ENCODE data around the gene NDUFA8. TPM values are rescaled to one million over a fixed set of nuclear protein-coding genes. Genes with fewer than 3 reads are reported as not detected.

NDUFA8 gene
- total and polyA plus RNA-seq, 10 of the 15 experiments (the other 5 are each of a cell fraction or from before 2014, with no cell fraction given) = 44.9 to 159 (median 90.8) TPM

GRCh38 chr9:122130837-122131236 is 28.7 kb downstream of the NDUFA8 start:
- RAD21 ChIA-PET (ENCODE audit: unreplicated experiment) = no interaction called here
- in situ Hi-C loops (cut with MboI) = no loop called here

GRCh38 chr9:122129969-122130368 is 29.6 kb downstream of the NDUFA8 start:
- H3K4me3 ChIP-seq = no peak overlapping the region
- DNase-seq (ENCODE audit: low read depth, low spot score) (no peak), ATAC-seq (no peak), FAIRE-seq (no peak)
- H2AFZ ChIP-seq (ENCODE audit: control insufficient read depth, low read depth, low read length) = no peak overlapping the region
- no peak overlapping the region for H3K27ac ChIP-seq (ENCODE audit: control insufficient read depth, insufficient read depth)
- no TSS peak for BruUV-seq (replicated peaks)
- in situ Hi-C loops (cut with MboI) (loop anchor here (10.0 kb wide), 1 partner anchor 325 kb away; no protein-coding TSS in a partner anchor), intact Hi-C loops (cut with micrococcal nuclease; ENCODE audit: unreplicated experiment) (loop anchor here (10.0 kb wide), 1 partner anchor 585 kb away; no protein-coding TSS in a partner anchor)
- H3K36me3 ChIP-seq (ENCODE audit: control insufficient read depth in 2 of 2, insufficient read depth in 2 of 2, low read length in 1 of 2) = no peaks in the 10 kb centered on the region
- H3K79me2 ChIP-seq (ENCODE audit: control insufficient read depth, insufficient read depth, low read length) = no peaks in the 10 kb centered on the region
- no peaks in the 10 kb centered on the region for H3K9me3 ChIP-seq (replicated peaks; ENCODE audit: control insufficient read depth, insufficient read depth, low read length)
- 54% methylated on average over 2 of the region's 2 CpGs for WGBS (ENCODE audit: insufficient coverage, insufficient replicate concordance, low lambda C conversion rate, missing lambda C conversion rate)
- CTCF ChIA-PET = interaction anchor here (1.5 kb wide), 1 partner anchor 220 kb away, joined by 3 read pairs; no protein-coding TSS in a partner anchor
- no peak for TF ChIP-seq SKIL (IDR thresholded peaks at IDR 0.05; ENCODE audit: low read depth, poor library complexity, severe bottlenecking)
- no peak for TF ChIP-seq GATAD2B (conservative IDR thresholded peaks at IDR 0.05; ENCODE audit: low read depth)
- no peak for TF ChIP-seq ATF7 (IDR thresholded peaks at IDR 0.05; ENCODE audit: low read depth)
- no peak for TF ChIP-seq RB1 (IDR thresholded peaks at IDR 0.05; ENCODE audit: borderline replicate concordance)
- SMC1A ChIA-PET (ENCODE audit: uncharacterized antibody, unreplicated experiment) = interaction anchor here (0.8 to 1.4 kb wide), 2 partner anchors 31 to 221 kb away, joined by 4 to 5 read pairs; no protein-coding TSS in a partner anchor
- H3K4me1 ChIP-seq (ENCODE audit: control insufficient read depth, insufficient read depth, low read length) = no peaks in the 10 kb centered on the region
- H3K9ac ChIP-seq (ENCODE audit: control insufficient read depth, insufficient read depth, low read length) = no peak overlapping the region
- no peaks in the 10 kb centered on the region for H4K20me1 ChIP-seq (ENCODE audit: control insufficient read depth, insufficient read depth)
- H3K4me2 ChIP-seq (ENCODE audit: control insufficient read depth, insufficient read depth) = no peak overlapping the region
- peaks cover 2 to 10% of the 10 kb centered on the region in 2 experiments; a peak in 2 of 4 replicates for H3K27me3 ChIP-seq (replicated peaks in 1 of 2; ENCODE audit: control insufficient read depth in 2 of 2, insufficient read depth in 2 of 2, low read length in 1 of 2)
- RAD21 ChIA-PET (ENCODE audit: unreplicated experiment) = interaction anchor here (0.8 kb wide), 1 partner anchor 221 kb away, joined by 3 read pairs; no protein-coding TSS in a partner anchor
- POLR2A ChIA-PET = no interaction called here

More at GRCh38 chr9:122130837-122131236, 28.7 kb downstream of the NDUFA8 start:
- Histone ChIP-seq H3K36me3 (ENCODE audit: control insufficient read depth in 2 of 2, insufficient read depth in 2 of 2, low read length in 1 of 2) (no peaks in the 10 kb centered on the region), H3K9me3 (replicated peaks; ENCODE audit: control insufficient read depth, insufficient read depth, low read length) (no peaks in the 10 kb centered on the region), H3K27ac (ENCODE audit: control insufficient read depth, insufficient read depth) (no peak overlapping the region), H4K20me1 (ENCODE audit: control insufficient read depth, insufficient read depth) (no peaks in the 10 kb centered on the region), H3K79me2 (ENCODE audit: control insufficient read depth, insufficient read depth, low read length) (no peaks in the 10 kb centered on the region), H3K27me3 (replicated peaks in 1 of 2; ENCODE audit: control insufficient read depth in 2 of 2, insufficient read depth in 2 of 2, low read length in 1 of 2) (peaks cover 2 to 10% of the 10 kb centered on the region in 2 experiments; a peak in 2 of 4 replicates), H2AFZ (ENCODE audit: control insufficient read depth, low read depth, low read length) (no peak overlapping the region), H3K4me3 (no peak overlapping the region), H3K4me1 (ENCODE audit: control insufficient read depth, insufficient read depth, low read length) (no peaks in the 10 kb centered on the region), H3K4me2 (ENCODE audit: control insufficient read depth, insufficient read depth) (no peak overlapping the region), H3K9ac (ENCODE audit: control insufficient read depth, insufficient read depth, low read length) (no peak overlapping the region)
- DNase-seq (ENCODE audit: low read depth, low spot score) (no peak), ATAC-seq (no peak), FAIRE-seq (no peak)
- SMC1A ChIA-PET (ENCODE audit: uncharacterized antibody, unreplicated experiment) = no interaction called here
- 31% methylated on average over 4 of the region's 4 CpGs for WGBS (ENCODE audit: insufficient coverage, insufficient replicate concordance, low lambda C conversion rate, missing lambda C conversion rate)
- intact Hi-C loops (cut with micrococcal nuclease; ENCODE audit: unreplicated experiment) = no loop called here
- POLR2A ChIA-PET = no interaction called here
- BruUV-seq (replicated peaks) = no TSS peak
- no peak for TF ChIP-seq YY1 (IDR thresholded peaks at IDR 0.05; ENCODE audit: low read depth, low read length)
- no peak for TF ChIP-seq MEF2A (IDR thresholded peaks at IDR 0.05; ENCODE audit: insufficient read depth, low read depth, low read length)
- no peak for TF ChIP-seq MEF2B (IDR thresholded peaks at IDR 0.05; ENCODE audit: partially characterized antibody, poor library complexity, severe bottlenecking)
- no peak for TF ChIP-seq STAT3 (IDR thresholded peaks at IDR 0.05; ENCODE audit: low read depth, low read length)
- no peak for TF ChIP-seq POU2F2 (IDR thresholded peaks at IDR 0.05; ENCODE audit: borderline replicate concordance, low read depth, low read length)
- CTCF ChIA-PET = no interaction called here

Data from GM12878 (cell line).